GM19395 (cell line): ENCODE data around the gene CHMP1A.
"Not testable (repeated sequence)": the region's sequence is repeated elsewhere in the genome, so short reads cannot be mapped to it uniquely, and the experiment has no call there.

Source experiments
- ATAC-seq: cut with Tn5 transposase; IDR thresholded peaks from one replicate; pipeline ENCODE4 v1.9.1; 2021; ENCODE audit warnings: mild to moderate bottlenecking, moderate library complexity; ENCODE audit not compliant: unreplicated experiment

Gene CHMP1A

DNA sequence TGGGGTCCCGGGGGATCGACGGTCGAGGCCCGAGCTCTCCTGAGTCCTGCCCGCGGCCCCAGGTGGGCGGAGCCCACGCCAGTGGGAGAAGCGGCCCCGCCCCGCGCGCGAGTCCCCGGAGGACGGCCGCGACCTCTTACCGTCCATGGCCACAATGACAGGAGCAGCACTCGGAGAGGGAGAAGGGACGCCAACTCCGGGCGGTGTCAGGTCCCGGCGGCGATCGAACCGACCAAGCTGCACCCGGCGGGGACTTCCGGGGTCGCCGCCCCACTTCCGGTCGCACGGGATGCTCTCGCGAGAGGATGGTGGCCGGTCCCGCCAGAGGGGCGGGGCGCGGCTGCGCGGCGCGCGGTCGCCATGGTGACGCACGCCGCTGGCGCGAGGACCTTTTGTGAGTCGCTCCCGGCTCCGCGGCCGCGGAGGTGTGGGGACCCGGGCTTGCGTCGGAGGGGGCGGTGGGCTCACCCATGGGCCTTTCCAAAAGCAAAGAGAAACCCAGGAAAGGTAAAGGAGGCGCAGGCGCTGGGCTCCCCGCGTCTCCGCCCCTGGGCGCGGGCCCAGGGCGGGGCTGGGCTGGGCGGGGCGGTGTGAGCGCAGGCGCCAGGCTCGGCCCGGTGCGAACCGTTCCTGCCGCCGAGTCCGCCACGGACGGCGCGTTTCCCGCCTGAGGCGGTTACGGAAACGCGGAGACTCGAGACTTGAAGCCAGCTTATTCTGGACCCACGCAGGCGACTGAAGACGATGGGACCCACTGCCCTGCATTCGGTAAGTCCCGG lies at the start of gene CHMP1A, which contains the start of gene SPATA33:
CHMP1A (minus strand) TSS at position 267 of the 779 bp plus-strand sequence; CDS start at position 147, 120 bp downstream.
SPATA33 (plus strand) TSS at position 395 of the 779 bp plus-strand sequence; CDS start at position 471, 76 bp downstream.
- peak; percentile 92 for ATAC-seq

GRCh38 chr16:89706518-89707260 lies 49.2 kb upstream of the CHMP1A start:
- no peak for ATAC-seq

DNA sequence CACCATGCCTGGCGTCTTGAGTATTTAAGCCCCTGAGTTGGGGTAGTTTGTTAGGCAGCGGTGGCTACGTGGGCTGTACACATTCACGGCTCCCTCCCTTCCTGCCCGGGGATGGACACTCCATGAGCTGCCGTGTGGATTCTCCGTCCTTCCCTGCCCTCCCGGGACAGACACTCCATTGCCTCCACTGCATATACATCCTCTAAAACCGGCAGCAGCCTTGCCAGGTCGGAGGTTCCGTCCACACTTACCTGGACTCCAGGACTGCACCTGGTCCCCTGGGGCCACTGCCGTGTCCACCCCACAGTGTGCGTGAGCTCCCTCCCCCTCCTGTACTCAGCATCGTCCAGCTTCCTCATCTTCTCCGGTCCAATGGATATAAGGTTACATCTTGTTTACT lies 47.5 kb upstream of the CHMP1A start:
- ATAC-seq, result no peak

- ATAC-seq, result no peak
Measured at GRCh38 chr16:89704281-89704680, 46.8 kb upstream of the CHMP1A start.

- ATAC-seq, result peak; percentile 66
Measured at GRCh38 chr16:89701425-89702406, 44.2 kb upstream of the CHMP1A start, which contains the start of gene SPATA2L. TSS of gene SPATA2L (minus strand) at chr16:89701705. CDS start at chr16:89701232, 473 bp downstream.

GRCh38 chr16:89700649-89701424 lies 43.3 kb upstream of the CHMP1A start:
- ATAC-seq, result no peak

GRCh38 chr16:89700100-89700648 lies 42.7 kb upstream of the CHMP1A start:
- ATAC-seq, result peak; percentile 52

DNA sequence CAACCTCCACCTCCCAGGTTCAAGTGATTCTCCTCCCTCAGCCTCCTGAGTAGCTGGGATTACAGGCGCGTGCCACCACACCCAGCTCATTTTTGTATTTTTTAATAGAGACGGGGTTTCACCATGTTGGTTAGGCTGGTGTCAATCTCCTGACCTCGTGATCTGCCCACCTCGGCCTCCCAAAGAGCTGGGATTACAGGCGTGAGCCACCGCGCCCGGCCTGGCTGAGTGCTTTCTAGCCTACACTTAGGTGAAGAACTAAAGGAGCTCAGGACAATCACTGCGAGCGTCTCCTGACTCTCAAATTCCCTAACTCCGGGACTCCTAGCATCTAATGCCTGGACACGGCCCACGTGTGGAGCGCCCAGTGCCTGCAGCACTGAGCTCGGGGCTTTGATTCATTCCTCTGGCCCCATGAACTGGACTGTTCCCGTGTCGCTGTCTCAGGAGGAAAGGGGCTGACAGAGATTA lies 42.2 kb upstream of the CHMP1A start:
- ATAC-seq, result not testable (repeated sequence)

DNA sequence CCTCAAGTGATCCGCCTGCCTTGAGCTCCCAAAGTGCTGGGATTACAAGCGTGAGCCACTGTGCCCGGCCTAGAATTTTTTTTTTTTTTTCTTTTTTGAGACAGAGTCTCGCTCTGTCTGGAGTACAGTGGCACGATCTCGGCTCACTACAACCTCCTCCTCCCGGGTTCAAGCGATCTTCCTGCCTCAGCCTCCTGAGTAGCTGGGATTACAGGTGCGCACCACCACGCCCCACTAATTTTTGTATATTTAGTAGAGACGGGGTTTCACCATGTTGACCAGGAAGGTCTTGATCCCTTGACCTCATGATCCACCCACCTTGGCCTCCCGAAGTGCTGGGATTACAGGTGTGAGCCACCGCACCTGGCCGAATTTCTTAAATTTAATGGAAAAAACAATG lies 41.2 kb upstream of the CHMP1A start:
- ATAC-seq, result not testable (repeated sequence)

GRCh38 chr16:89697616-89698331 lies 40.3 kb upstream of the CHMP1A start:
- ATAC-seq, result no peak

DNA sequence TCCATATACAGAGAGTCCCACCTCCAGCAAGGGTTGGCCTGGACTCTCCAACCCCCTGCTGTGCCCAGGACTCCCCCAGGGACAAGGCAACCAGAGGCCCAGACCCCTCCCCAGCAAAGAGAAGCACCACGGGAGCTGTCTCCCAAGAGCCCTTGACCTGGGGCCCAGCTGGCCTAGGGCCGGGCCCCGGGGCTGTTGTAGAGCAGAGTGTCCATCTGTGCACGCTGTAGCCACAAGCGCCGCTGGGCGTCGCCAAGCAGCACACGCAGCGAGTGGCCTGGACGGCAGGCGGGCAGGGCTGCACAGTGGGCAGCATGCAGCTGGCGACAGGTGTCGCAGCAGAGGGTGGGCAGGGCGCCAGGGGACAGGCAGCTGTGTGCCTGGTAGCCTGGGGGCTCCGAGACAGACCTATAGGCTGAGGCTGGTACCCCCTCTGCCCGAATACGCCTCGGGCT lies 39.7 kb upstream of the CHMP1A start:
- ATAC-seq, result no peak

- no peak for ATAC-seq
Measured at GRCh38 chr16:89696670-89697128, 39.2 kb upstream of the CHMP1A start.

GRCh38 chr16:89695875-89696669 lies 38.6 kb upstream of the CHMP1A start:
- no peak for ATAC-seq

DNA sequence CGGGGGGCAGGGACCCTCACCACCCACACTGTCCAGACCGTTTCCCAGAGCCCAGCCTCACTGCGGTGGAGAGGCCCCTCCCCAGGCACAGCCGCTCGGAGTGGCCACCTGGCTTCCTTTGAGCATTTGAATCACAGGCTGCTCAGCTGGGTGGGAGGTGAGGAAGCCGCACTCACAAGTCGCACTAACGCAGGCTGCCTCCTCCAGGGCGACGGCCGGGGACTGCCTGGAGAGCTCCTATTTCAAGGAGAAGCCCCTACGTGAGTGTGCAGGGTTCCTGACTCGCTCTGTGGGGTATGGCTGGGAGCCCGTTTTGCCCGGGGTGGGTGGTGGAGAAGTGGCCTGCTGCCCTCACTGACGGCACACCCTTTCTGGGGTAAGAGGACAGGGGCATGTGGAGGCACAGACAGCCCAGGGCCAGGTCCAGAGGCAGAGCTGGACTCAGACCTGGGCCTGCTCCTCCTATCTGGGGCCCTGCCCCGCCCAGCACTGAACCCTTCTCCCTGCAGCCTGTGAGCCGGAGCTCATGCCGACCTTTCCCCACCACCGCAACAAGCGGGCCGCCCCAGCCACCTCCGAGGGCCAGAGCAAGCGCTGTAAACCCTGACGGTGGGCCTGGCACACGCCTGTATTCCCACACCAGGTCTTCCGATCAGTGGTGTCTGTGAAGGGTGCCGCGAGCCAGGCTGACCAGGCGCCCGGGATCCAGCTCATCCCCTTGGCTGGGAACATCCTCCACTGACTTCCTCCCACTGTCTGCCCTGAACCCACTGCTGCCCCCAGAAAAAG lies 37.8 kb upstream of the CHMP1A start:
- ATAC-seq, result no peak

GRCh38 chr16:89694784-89695085 lies 37.2 kb upstream of the CHMP1A start:
- ATAC-seq, result not testable (repeated sequence)

GRCh38 chr16:89693931-89694783 lies 36.6 kb upstream of the CHMP1A start:
- ATAC-seq, result no peak
